OCI-LY1 (cell line): ENCODE results near the gene KRTAP5-10.

Experiments
- EZH2 ChIP-seq: fragments of 200-600 bp; sonication (generic), shearing (Covaris generic); IDR thresholded peaks from 2 replicates; pipeline ENCODE4 v1.8.0; 2017; ENCODE audit warnings: borderline replicate concordance, mixed run types, mild to moderate bottlenecking, antibody characterized with exemption, low read length, moderate library complexity, mixed read lengths
- TF ChIP-seq, protein P1 (sequence below): fragments of 200-600 bp; sonication (generic), shearing (Covaris generic); IDR thresholded peaks from 2 replicates; pipeline ENCODE4 v1.5.1; 2017; ENCODE audit warnings: mild to moderate bottlenecking, antibody characterized with exemption, low read length, moderate library complexity, mixed read lengths

DNA sequence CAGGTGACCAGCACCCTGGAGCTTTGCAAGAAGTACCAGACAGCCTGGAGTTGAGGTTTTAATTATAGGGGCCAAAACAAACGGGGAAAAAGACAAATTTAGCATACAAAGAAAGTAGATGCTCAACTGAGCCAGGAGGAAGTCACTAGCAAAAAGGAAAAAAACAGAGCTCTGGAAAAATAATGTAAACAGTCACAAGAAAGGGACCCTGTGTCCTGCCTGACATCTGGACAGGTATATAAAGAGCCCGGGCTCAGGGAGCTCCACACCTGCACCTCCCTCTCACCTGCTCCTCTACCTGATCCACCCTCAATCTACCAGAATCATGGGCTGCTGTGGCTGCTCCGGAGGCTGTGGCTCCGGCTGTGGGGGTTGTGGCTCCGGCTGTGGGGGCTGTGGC is at the start of gene KRTAP5-10:
- TF ChIP-seq, protein P1, sequence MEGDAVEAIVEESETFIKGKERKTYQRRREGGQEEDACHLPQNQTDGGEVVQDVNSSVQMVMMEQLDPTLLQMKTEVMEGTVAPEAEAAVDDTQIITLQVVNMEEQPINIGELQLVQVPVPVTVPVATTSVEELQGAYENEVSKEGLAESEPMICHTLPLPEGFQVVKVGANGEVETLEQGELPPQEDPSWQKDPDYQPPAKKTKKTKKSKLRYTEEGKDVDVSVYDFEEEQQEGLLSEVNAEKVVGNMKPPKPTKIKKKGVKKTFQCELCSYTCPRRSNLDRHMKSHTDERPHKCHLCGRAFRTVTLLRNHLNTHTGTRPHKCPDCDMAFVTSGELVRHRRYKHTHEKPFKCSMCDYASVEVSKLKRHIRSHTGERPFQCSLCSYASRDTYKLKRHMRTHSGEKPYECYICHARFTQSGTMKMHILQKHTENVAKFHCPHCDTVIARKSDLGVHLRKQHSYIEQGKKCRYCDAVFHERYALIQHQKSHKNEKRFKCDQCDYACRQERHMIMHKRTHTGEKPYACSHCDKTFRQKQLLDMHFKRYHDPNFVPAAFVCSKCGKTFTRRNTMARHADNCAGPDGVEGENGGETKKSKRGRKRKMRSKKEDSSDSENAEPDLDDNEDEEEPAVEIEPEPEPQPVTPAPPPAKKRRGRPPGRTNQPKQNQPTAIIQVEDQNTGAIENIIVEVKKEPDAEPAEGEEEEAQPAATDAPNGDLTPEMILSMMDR, result no peak
- TF ChIP-seq EZH2, result no peak
